HK-2 (cell line): Measurements from ENCODE around the gene IGF2R.
"Not testable (repeated sequence)": the region's sequence is repeated elsewhere in the genome, so short reads cannot be mapped to it uniquely, and the experiment has no call there.

Experiments used
- DNase-seq: peaks from one replicate; pipeline ENCODE4 v3.0.0-alpha.2; 2018; ENCODE audit not compliant: unreplicated experiment

IGF2R gene

DNA sequence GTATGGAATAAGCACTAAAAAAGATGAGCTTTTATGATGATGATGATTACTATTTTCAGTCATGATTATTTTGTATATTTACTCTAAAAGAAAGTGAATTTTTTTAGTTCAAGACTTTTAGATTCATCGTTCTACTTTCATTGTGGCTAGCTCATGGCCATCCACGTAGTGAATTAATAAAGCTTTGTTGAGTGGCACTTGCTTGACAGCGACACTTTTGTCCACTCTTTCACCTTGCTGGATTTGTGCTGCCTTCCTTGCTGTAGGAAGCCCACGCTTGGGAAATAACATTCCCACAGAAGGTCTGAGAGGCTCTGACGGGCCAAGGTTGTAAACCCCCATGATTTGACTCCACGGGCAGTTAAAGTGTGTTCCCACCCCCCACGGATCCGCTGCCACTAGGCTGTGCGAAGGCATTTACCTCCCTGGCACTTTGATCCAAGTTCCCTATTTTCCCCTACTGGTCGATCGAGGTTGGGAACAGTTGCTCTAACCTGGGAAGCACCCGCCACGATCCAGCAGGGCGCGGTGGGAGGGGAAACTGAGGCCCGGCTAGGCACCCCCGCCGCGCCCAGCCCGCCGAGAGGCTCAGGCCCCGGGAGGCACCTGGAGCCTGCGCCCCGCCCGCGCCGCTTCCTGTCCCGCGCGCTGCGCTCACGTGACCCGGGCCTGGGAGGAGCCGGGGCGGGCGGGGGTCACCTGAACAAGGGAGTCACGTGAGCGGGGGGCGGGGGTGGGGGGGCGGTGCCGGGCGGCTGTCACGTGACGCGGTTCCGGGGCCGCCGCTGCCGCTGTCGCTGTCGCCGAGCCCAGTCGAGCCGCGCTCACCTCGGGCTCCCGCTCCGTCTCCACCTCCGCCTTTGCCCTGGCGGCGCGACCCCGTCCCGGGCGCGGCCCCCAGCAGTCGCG is at the start of gene IGF2R:
Gene IGF2R, plus strand, starts transcription at position 788 of the 909 bp plus-strand sequence. CDS start 165 bp downstream, outside the sequence.
- DNase-seq, result peak; percentile 89

DNA sequence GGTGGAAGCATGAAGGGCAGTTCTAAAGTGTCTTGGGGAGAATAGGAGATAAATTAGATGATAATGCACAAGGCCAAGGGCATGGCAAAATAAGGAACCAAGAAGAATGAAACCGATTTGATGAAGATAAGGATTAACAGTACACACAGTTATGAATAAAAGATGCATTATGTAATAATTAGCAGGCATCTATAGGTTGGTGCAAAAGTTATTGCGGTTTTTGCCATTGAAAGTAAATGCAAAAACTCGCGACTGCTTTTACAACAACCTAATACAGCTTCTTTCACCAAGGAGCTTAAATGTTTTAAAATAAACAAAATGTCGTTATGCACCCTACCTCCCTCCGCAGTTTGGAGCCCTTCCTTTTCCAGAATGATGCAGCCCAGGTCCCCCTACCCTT is 49.1 kb upstream of the IGF2R start:
- DNase-seq, result no peak

- DNase-seq, result not testable (repeated sequence)
These were observed 44.7 kb upstream of the IGF2R start for GRCh38 chr6:159924150-159924549.

DNA sequence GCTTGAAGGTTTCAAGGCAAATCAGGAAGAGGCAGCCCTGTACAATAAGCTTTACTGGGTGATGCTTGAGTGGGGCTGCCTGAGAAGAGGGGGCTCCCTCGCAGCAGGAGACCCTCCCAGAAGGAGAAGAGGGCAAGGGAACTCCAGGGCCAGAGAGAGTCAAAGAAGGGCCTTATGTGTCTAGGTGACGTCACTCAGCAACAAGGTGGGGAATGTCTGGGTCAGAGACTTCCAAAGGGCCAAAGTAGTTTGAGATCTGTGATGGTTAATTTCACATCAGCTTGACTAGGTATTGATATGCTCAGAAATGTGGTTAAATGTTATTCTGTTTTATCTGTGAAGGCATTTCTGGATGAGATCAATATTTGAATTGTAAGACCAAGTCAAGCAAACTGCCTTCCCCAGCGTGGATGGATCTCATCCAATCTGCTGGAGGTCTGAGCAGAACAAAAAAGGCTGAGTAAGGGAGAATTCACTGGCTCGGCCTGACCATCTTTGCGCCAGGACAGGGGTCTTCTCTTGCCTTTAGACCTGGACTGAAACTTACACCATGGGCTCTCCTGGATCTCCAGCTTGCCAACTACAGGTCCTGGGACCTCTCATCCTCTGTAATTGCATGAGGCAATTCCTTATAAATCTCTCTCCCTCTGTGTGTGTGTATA is 42.2 kb upstream of the IGF2R start:
- DNase-seq, result no peak

GRCh38 chr6:159929819-159930218 is 39.1 kb upstream of the IGF2R start:
- peak; percentile 53 for DNase-seq

- no peak for DNase-seq
These were observed 37.8 kb upstream of the IGF2R start for GRCh38 chr6:159931112-159931511.

DNA sequence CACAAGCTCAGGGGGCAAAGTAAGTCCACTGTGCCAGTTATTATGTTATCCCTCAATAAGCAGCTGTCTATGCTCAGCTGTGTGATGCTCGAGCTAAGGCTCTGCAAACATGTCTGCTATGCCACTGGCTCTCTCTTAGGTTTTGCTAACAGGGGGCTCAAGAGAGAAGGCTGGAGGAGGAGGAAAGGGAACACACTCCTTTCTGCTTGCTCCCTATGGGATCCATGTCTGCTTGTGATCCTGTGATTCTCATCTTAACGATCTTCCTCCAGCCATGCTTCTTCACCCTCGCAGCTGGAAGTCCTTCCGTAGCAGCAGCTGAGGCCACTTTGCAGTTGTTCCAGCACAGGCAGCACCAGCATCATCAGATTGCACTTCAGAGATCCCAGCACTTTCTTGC is 37.0 kb upstream of the IGF2R start:
- DNase-seq, result no peak

GRCh38 chr6:159933077-159933476 is 35.8 kb upstream of the IGF2R start:
- DNase-seq, result no peak

DNA sequence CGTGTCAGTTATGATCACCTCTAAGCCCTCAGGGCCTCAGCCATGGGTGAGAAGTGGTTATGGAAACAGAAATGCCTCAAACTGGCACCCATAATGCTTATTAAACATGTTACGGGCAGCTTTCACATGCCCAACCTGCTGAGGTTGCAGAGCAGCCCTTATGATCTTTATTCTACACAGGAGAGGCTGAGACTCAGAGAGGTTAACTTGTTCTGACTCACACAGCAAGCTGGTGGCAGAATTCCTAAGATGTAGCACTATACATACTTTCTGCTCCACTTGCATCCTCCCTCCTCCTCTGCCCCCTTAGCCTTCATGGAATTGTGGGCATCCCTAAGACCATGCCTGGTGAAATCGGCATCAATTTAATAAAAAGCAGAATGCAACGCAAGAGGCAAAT is 34.7 kb upstream of the IGF2R start:
- no peak for DNase-seq

- DNase-seq, result no peak
These were observed 33.8 kb upstream of the IGF2R start for GRCh38 chr6:159935065-159935464.

- DNase-seq, result no peak
These were observed 33.2 kb upstream of the IGF2R start for GRCh38 chr6:159935633-159936032.

- DNase-seq, result no peak
These were observed 29.3 kb upstream of the IGF2R start for GRCh38 chr6:159939591-159940016.

GRCh38 chr6:159941286-159942113 is 27.4 kb upstream of the IGF2R start:
- no peak for DNase-seq

GRCh38 chr6:159943101-159943632 is 25.7 kb upstream of the IGF2R start:
- DNase-seq, result no peak

GRCh38 chr6:159943968-159944598 is 24.8 kb upstream of the IGF2R start:
- no peak for DNase-seq

- no peak for DNase-seq
These were observed 23.0 kb upstream of the IGF2R start for GRCh38 chr6:159945801-159946392.

- no peak for DNase-seq
These were observed 22.0 kb upstream of the IGF2R start for GRCh38 chr6:159946912-159947311.

DNA sequence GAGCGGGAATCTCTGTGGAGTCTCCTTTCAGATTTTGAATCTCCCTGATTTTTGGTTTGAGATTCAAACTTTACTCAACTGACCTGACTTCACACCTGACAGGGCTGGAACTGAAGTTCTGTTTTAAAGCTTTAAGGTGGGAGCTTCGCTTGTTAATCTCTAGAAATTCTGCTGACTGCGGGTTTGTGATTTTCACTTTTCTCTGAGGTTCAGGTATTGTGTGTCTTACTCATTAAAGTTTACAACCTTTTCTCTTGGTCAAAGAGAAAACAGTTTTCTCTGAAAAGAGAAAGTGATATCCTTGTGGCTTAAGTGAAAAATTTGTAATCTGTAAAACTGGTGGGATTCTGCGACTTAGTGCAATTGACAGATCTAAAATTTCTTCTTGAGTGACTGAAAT is 20.7 kb upstream of the IGF2R start:
- no peak for DNase-seq

DNA sequence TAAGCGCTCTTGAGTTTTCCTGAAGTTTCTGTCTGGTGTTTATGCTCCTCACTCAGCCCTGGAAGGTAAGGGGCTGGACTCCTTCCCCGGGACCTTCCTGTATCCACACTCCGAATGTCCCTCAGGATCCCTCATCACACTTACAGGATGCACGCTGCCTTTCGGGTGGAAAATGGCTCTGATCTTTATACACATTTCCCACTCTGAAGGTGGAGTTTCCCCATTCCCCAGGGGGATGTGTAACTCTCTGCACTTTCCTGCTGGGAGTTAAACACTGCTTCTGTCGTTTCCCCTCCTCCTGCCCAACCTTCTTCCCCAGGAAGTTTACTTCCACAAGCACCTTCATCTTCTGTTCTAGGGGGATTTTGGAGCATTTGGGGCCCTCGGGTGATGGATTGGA is 17.1 kb upstream of the IGF2R start:
- no peak for DNase-seq

- no peak for DNase-seq
These were observed 16.4 kb upstream of the IGF2R start for GRCh38 chr6:159952289-159953005.
